22Rv1 (cell line): Measurements from ENCODE around the gene SLC1A2.

ENCODE experiments used
- CTCF ChIP-seq: fragments of 450-650 bp; IDR thresholded peaks from 2 replicates; pipeline ENCODE4 v1.5.1; 2017; ENCODE audit warnings: mild to moderate bottlenecking
- ZFX ChIP-seq: fragments of 450-650 bp; IDR thresholded peaks from 2 replicates; pipeline ENCODE4 v1.6.1; 2017; ENCODE audit warnings: antibody characterized with exemption, borderline replicate concordance

DNA sequence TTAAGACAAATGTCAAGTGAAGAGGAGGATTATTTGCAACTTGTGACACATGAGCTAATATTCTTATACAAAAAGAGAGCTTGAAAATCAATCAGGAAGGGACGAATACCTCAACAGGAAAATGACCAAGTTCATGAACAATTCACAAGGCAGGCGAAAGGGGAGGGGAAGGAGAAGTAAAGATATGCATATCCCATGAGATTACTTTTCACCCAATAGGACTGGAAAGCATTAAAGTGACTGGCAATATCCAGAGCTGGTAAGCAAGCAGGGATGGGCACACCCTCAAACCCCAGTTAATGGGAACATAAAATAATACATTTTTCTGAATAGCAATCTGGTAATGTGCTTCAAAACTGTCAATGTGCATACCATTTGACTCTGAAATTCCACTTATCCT is 129.5 kb downstream of the SLC1A2 start:
- no peak for TF ChIP-seq CTCF
- TF ChIP-seq ZFX = no peak
